ENCODE results near the gene JMJD7. TPM values are rescaled to one million over a fixed set of nuclear protein-coding genes. Genes with fewer than 3 reads are reported as not detected.

JMJD7 gene
- total and polyA plus RNA-seq, 9 of the 15 experiments (the other 6 are each of a cell fraction or from before 2014, with no cell fraction given) = 1.2 to 13.9 (median 6.1) TPM

Small RNA genes within 50 kb of the gene (microRNA-seq; reads per million reads assigned to microRNA genes)
- not detected for gene MIR4310 (ENCODE audit: borderline microRNAs expressed)

Small RNA genes within 50 kb of the gene (small RNA-seq; reads per million reads assigned to genes)
- gene JMJD7-PLA2G4B (not detected), gene MIR4310 (not detected), gene RNA5SP393 (not detected)

Other genes with a start within 250 kb of the JMJD7 start
- gene MGA, start 167.7 kb upstream of the JMJD7 start, total RNA-seq (2014; rRNA removed) = 23.0 and 23.9 TPM in 2 replicates
- 56.1 and 59.4 TPM in 2 replicates for gene MGA, start 167.7 kb upstream of the JMJD7 start, total RNA-seq (2014; rRNA removed; fragmentation: Illumina TruSeq; extraction: Trizol)
- gene MGA, start 167.7 kb upstream of the JMJD7 start, total RNA-seq (2015; rRNA removed; fragmentation: Illumina TruSeq; extraction: Trizol) = 44.8 and 47.5 TPM in 2 replicates
- 43.3 and 45.3 TPM in 2 replicates for gene MGA, start 167.7 kb upstream of the JMJD7 start, total RNA-seq (2021)
- gene MGA, start 167.7 kb upstream of the JMJD7 start, polyA plus RNA-seq (2011; rRNA removed) = 15.1 and 18.2 TPM in 2 replicates
- gene MGA, start 167.7 kb upstream of the JMJD7 start, polyA plus RNA-seq (2014; fragmentation: Illumina TruSeq; extraction: Trizol) = 15.4 and 21.1 TPM in 2 replicates
- 1 to 10 TPM; 4.7 to 4.8 TPM for gene MGA, start 167.7 kb upstream of the JMJD7 start, polyA plus RNA-seq (2014; fragmentation: Nextera tagmentation; extraction: Ambion mirVana)
- 8.9 and 9.7 TPM in 2 replicates for gene MGA, start 167.7 kb upstream of the JMJD7 start, polyA plus RNA-seq (2014; rRNA removed)
- 4.1 and 5.3 TPM in 2 replicates for gene MAPKBP1, start 53.6 kb upstream of the JMJD7 start, total RNA-seq (2014; rRNA removed)
- gene MAPKBP1, start 53.6 kb upstream of the JMJD7 start, total RNA-seq (2014; rRNA removed; fragmentation: Illumina TruSeq; extraction: Trizol) = 4.5 and 4.6 TPM in 2 replicates
- gene MAPKBP1, start 53.6 kb upstream of the JMJD7 start, total RNA-seq (2015; rRNA removed; fragmentation: Illumina TruSeq; extraction: Trizol) = 5.7 and 5.8 TPM in 2 replicates
- gene MAPKBP1, start 53.6 kb upstream of the JMJD7 start, total RNA-seq (2021) = 9.5 and 9.6 TPM in 2 replicates
- gene MAPKBP1, start 53.6 kb upstream of the JMJD7 start, polyA plus RNA-seq (2011; rRNA removed) = 3.4 and 4.4 TPM in 2 replicates
- 4.8 and 5.4 TPM in 2 replicates for gene MAPKBP1, start 53.6 kb upstream of the JMJD7 start, polyA plus RNA-seq (2014; fragmentation: Illumina TruSeq; extraction: Trizol)
- gene MAPKBP1, start 53.6 kb upstream of the JMJD7 start, polyA plus RNA-seq (2014; fragmentation: Nextera tagmentation; extraction: Ambion mirVana) = under 1 TPM; 0.15 to 0.28 TPM
- 5.2 and 7.1 TPM in 2 replicates for gene MAPKBP1, start 53.6 kb upstream of the JMJD7 start, polyA plus RNA-seq (2014; rRNA removed)
- gene PLA2G4B, start 10.8 kb downstream of the JMJD7 start, total RNA-seq (2014; rRNA removed) = 3.9 TPM in 2 replicates
- gene PLA2G4B, start 10.8 kb downstream of the JMJD7 start, total RNA-seq (2014; rRNA removed; fragmentation: Illumina TruSeq; extraction: Trizol) = 0.89 and 2.1 TPM in 2 replicates
- 1.3 and 1.4 TPM in 2 replicates for gene PLA2G4B, start 10.8 kb downstream of the JMJD7 start, total RNA-seq (2015; rRNA removed; fragmentation: Illumina TruSeq; extraction: Trizol)
- 2.8 and 5.2 TPM in 2 replicates for gene PLA2G4B, start 10.8 kb downstream of the JMJD7 start, total RNA-seq (2021)
- gene PLA2G4B, start 10.8 kb downstream of the JMJD7 start, polyA plus RNA-seq (2011; rRNA removed) = 4.3 and 7.0 TPM in 2 replicates
- gene PLA2G4B, start 10.8 kb downstream of the JMJD7 start, polyA plus RNA-seq (2014; fragmentation: Illumina TruSeq; extraction: Trizol) = 2.7 and 2.8 TPM in 2 replicates
- under 1 TPM; 0.07 to 0.25 TPM for gene PLA2G4B, start 10.8 kb downstream of the JMJD7 start, polyA plus RNA-seq (2014; fragmentation: Nextera tagmentation; extraction: Ambion mirVana)
- 5.6 and 6.1 TPM in 2 replicates for gene PLA2G4B, start 10.8 kb downstream of the JMJD7 start, polyA plus RNA-seq (2014; rRNA removed)
- gene SPTBN5, start 66.0 kb downstream of the JMJD7 start, total RNA-seq (2014; rRNA removed) = not detected in 2 replicates
- gene SPTBN5, start 66.0 kb downstream of the JMJD7 start, total RNA-seq (2014; rRNA removed; fragmentation: Illumina TruSeq; extraction: Trizol) = not detected in 2 replicates
- not detected in 2 replicates for gene SPTBN5, start 66.0 kb downstream of the JMJD7 start, total RNA-seq (2015; rRNA removed; fragmentation: Illumina TruSeq; extraction: Trizol)
- 0.02 TPM in 1 of 2 replicates, not detected in the other for gene SPTBN5, start 66.0 kb downstream of the JMJD7 start, total RNA-seq (2021)
- 0.01 TPM in 1 of 2 replicates, not detected in the other for gene SPTBN5, start 66.0 kb downstream of the JMJD7 start, polyA plus RNA-seq (2011; rRNA removed)
- not detected in 2 replicates for gene SPTBN5, start 66.0 kb downstream of the JMJD7 start, polyA plus RNA-seq (2014; fragmentation: Illumina TruSeq; extraction: Trizol)
- not detected for gene SPTBN5, start 66.0 kb downstream of the JMJD7 start, polyA plus RNA-seq (2014; fragmentation: Nextera tagmentation; extraction: Ambion mirVana)
- gene SPTBN5, start 66.0 kb downstream of the JMJD7 start, polyA plus RNA-seq (2014; rRNA removed) = not detected in 2 replicates
- 9.8 and 12.6 TPM in 2 replicates for gene EHD4, start 144.5 kb downstream of the JMJD7 start, total RNA-seq (2014; rRNA removed)
- 4.6 and 5.2 TPM in 2 replicates for gene EHD4, start 144.5 kb downstream of the JMJD7 start, total RNA-seq (2014; rRNA removed; fragmentation: Illumina TruSeq; extraction: Trizol)
- gene EHD4, start 144.5 kb downstream of the JMJD7 start, total RNA-seq (2015; rRNA removed; fragmentation: Illumina TruSeq; extraction: Trizol) = 5.6 and 5.7 TPM in 2 replicates
- 10.3 and 11.4 TPM in 2 replicates for gene EHD4, start 144.5 kb downstream of the JMJD7 start, total RNA-seq (2021)
- gene EHD4, start 144.5 kb downstream of the JMJD7 start, polyA plus RNA-seq (2011; rRNA removed) = 6.4 and 7.4 TPM in 2 replicates
- gene EHD4, start 144.5 kb downstream of the JMJD7 start, polyA plus RNA-seq (2014; fragmentation: Illumina TruSeq; extraction: Trizol) = 7.0 and 8.1 TPM in 2 replicates
- gene EHD4, start 144.5 kb downstream of the JMJD7 start, polyA plus RNA-seq (2014; fragmentation: Nextera tagmentation; extraction: Ambion mirVana) = under 1 TPM; 0.89 to 0.96 TPM
- 7.5 and 7.7 TPM in 2 replicates for gene EHD4, start 144.5 kb downstream of the JMJD7 start, polyA plus RNA-seq (2014; rRNA removed)
- gene PLA2G4E, start 192.9 kb downstream of the JMJD7 start, total RNA-seq (2014; rRNA removed) = not detected in 2 replicates
- not detected in 2 replicates for gene PLA2G4E, start 192.9 kb downstream of the JMJD7 start, total RNA-seq (2014; rRNA removed; fragmentation: Illumina TruSeq; extraction: Trizol)
- gene PLA2G4E, start 192.9 kb downstream of the JMJD7 start, total RNA-seq (2015; rRNA removed; fragmentation: Illumina TruSeq; extraction: Trizol) = not detected in 2 replicates
- not detected in 2 replicates for gene PLA2G4E, start 192.9 kb downstream of the JMJD7 start, total RNA-seq (2021)
- gene PLA2G4E, start 192.9 kb downstream of the JMJD7 start, polyA plus RNA-seq (2011; rRNA removed) = 0.03 TPM in 1 of 2 replicates, not detected in the other
- not detected in 2 replicates for gene PLA2G4E, start 192.9 kb downstream of the JMJD7 start, polyA plus RNA-seq (2014; fragmentation: Illumina TruSeq; extraction: Trizol)
- not detected for gene PLA2G4E, start 192.9 kb downstream of the JMJD7 start, polyA plus RNA-seq (2014; fragmentation: Nextera tagmentation; extraction: Ambion mirVana)
- not detected in 2 replicates for gene PLA2G4E, start 192.9 kb downstream of the JMJD7 start, polyA plus RNA-seq (2014; rRNA removed)